Fibroblast of the aortic adventitia (primary cell): ENCODE data around the gene FIG4. TPM values are rescaled to one million over a fixed set of nuclear protein-coding genes. Genes with fewer than 3 reads are reported as not detected.

Experiments
- DNase-seq: peaks from one replicate; pipeline ENCODE4 v3.0.0-alpha.2; 2010; ENCODE audit warnings: low read depth
- H3K4me3 ChIP-seq: 2 replicates; pipeline ENCODE4 v1.5.1; 2011; ENCODE audit warnings: low read depth, mild to moderate bottlenecking, control low read depth, low read length, moderate library complexity
- CTCF ChIP-seq: IDR thresholded peaks from 2 replicates; pipeline ENCODE4 v1.5.1; 2011; ENCODE audit warnings: mild to moderate bottlenecking, low read length, control low read depth, inconsistent platforms; ENCODE audit not compliant: insufficient read depth
- total RNA-seq: library from RNA; depleted of rRNA; stranded (reverse); fragments of >200 nt; gene quantifications from 2 replicates; pipeline ENCODE4 v1.2.3, GENCODE V29; 2012; ENCODE audit warnings: low replicate concordance

FIG4 gene
- total RNA-seq, 1 donor = 28.0 TPM

GRCh38 chr6:109870089-109870410 lies 179.0 kb downstream of the FIG4 start:
- H3K4me3 ChIP-seq = no peak overlapping the region
- no peak for TF ChIP-seq CTCF
- no peak for DNase-seq

GRCh38 chr6:109872549-109872948 lies 181.5 kb downstream of the FIG4 start:
- DNase-seq = no peak
- H3K4me3 ChIP-seq = no peak overlapping the region

DNA sequence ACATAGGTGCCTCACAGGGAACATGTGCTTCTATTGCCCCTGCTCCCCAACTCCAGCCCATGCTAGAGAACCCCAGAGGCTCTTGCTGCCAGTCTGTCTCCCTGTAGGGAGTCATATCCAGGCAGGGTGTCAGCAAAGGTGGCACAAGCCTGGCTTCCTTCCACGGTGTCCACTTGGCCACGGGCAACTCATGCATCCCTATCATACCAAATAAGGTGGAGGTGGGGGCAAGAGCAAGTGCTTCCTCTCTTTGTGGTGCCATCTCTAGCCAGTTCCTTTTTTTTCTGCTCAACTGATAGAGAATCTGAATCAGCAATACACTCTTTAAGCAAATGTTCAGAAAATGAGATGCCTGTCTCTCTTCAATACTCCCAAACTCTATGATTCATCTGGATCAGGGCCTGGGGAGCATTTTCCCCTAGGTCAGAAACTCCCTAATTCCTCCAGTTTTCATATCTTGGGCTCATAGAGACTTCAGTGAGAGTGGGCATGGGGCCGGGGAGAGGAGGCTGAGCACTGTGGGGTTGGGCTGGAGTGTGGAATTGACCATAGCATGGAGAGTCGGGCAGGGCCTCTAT lies 182.0 kb downstream of the FIG4 start:
- TF ChIP-seq CTCF = no peak
- DNase-seq = no peak

More at GRCh38 chr6:109872549-109872948, 181.5 kb downstream of the FIG4 start:
- no peak for TF ChIP-seq CTCF

DNA sequence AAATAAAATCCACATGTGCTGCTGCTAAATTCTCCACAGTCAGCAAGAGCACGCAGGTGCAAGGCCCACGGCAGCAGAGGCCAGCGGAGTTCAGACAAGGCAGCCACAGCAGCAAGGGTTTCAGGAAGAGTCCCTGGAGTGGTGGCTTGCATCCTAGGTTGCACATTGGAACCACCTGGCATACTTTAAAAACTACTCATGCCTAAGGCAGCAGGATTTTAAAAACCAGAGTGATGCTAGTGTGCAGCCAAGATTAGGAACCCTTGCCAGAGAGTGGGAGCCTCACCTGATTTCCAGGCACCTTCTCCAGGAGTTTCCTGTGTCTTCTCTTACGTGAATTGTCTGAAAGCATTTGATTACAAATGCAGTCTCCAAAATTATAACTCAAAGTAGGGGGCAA lies 183.0 kb downstream of the FIG4 start:
- H3K4me3 ChIP-seq = no peak overlapping the region
- DNase-seq = no peak
- no peak for TF ChIP-seq CTCF

More for the DNA sequence above, 182.0 kb downstream of the FIG4 start:
- H3K4me3 ChIP-seq = no peak overlapping the region

DNA sequence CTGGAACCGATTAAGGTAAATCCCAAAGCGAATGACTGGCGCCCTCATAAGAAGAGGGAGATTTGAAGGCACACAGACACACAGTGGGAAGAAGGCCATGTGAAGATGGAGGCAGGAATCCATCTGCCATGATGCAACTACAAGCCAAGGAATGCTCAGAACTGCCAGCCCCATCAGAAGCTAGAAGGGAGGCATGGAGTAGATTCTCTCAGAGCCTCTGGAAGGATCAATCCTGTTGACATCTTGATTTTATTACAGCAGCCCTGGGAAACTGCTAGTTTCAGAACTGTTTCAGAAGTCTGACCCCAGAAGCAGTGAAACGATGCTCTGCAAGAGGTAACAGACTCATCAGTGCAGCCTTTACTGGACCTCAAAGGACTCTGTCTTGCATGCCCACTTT lies 183.5 kb downstream of the FIG4 start:
- no peak for DNase-seq
- H3K4me3 ChIP-seq = no peak overlapping the region
- no peak for TF ChIP-seq CTCF

Other genes with a start within 250 kb of the FIG4 start
- 21.7 and 48.1 TPM in 2 replicates for gene MICAL1, start 235.5 kb upstream of the FIG4 start, total RNA-seq
- gene ZBTB24, start 208.1 kb upstream of the FIG4 start, total RNA-seq = 4.3 and 9.8 TPM in 2 replicates
- 8.0 and 16.6 TPM in 2 replicates for gene AK9, start 94 bp upstream of the FIG4 start, total RNA-seq